Measurements from ENCODE around the gene CDC26.

GRCh38 chr9:113222482-113222841 is 52.9 kb downstream of the CDC26 start:
- TF ChIP-seq CTCF (IDR thresholded peaks at IDR 0.05; ENCODE audit: low read length) (no peak), EZH2 (optimal IDR thresholded peaks at IDR 0.05; ENCODE audit: low read depth, low read length) (no peak), EZH2phosphoT487 (IDR thresholded peaks at IDR 0.05; ENCODE audit: low read length) (no peak)
